Epithelial cell of esophagus (primary cell): ENCODE data around the gene NUTM1.
"Not testable (repeated sequence)": the region's sequence is repeated elsewhere in the genome, so short reads cannot be mapped to it uniquely, and the experiment has no call there.

Experiments used
- DNase-seq: peaks from one replicate; pipeline ENCODE4 v3.0.0; 2010; ENCODE audit warnings: low read depth
- H3K4me3 ChIP-seq: 2 replicates; pipeline ENCODE4 v1.5.1; 2011; ENCODE audit warnings: mild to moderate bottlenecking, low read length, control low read depth
- CTCF ChIP-seq: IDR thresholded peaks from 2 replicates; pipeline ENCODE4 v1.5.1; 2011; ENCODE audit warnings: low read depth, mild to moderate bottlenecking, low read length, control low read depth, inconsistent platforms; ENCODE audit not compliant: insufficient read depth; ENCODE audit errors: missing control alignments

The NUTM1 gene

DNA sequence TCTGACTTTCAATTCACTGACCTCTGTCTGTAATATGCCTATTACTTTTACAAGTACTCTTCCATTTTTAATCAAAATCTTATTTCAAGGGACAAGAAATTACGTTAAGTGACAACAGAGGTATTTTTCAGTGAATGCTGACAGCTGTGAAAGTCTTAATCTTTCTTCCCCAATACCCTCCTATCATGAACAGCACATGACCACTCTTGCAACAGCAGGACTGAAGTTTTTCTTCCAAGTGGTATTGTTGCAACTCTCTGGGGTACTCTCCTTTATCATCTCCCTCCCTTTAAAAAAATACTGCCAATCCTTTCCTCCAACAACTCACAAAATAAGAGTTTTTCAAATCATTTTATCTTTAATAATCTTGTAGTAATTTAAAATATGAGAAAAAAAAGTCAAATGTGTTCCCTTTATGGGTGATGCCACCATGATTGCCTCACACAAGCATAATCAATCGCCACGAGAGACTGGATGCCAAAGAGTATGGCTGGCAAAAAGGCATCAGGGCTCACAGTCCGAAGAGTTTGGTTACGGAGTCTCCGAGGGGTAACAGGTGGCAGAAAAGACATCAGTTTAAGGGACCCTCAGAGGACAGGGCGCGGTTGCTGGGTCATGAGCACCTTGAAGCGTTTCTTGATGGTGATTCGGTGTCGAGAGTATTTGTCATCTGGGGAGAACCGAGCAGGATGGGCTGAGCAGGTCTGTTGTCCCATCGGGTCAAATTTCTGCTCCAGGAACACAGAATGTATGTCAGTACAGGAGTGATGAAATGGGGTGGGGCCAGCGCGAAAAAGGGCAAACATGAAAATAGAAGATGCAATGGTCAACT is 1.5 kb upstream of the NUTM1 start:
- peak; percentile 7 for DNase-seq
- TF ChIP-seq CTCF: no peak
- H3K4me3 ChIP-seq: peak overlapping the region; percentile 94

- not testable (repeated sequence) for DNase-seq
- H3K4me3 ChIP-seq: peak overlapping the region; percentile 94
These were observed 840 bp upstream of the NUTM1 start for GRCh38 chr15:34342213-34342736.

DNA sequence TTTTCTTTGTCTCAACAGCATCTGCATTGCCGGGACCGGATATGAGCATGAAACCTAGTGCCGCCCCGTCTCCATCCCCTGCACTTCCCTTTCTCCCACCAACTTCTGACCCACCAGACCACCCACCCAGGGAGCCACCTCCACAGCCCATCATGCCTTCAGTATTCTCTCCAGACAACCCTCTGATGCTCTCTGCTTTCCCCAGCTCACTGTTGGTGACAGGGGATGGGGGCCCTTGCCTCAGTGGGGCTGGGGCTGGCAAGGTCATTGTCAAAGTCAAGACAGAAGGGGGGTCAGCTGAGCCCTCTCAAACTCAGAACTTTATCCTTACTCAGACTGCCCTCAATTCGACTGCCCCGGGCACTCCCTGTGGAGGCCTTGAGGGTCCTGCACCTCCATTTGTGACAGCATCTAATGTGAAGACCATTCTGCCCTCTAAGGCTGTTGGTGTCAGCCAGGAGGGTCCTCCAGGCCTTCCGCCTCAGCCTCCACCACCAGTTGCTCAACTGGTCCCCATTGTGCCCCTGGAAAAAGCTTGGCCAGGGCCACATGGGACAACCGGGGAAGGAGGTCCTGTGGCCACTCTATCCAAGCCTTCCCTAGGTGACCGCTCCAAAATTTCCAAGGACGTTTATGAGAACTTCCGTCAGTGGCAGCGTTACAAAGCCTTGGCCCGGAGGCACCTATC is 5.0 kb downstream of the NUTM1 start:
- no peak for TF ChIP-seq CTCF
- H3K4me3 ChIP-seq: no peak overlapping the region
- DNase-seq: no peak

GRCh38 chr15:34348735-34349300 is 5.7 kb downstream of the NUTM1 start:
- TF ChIP-seq CTCF: no peak
- no peak for DNase-seq
- no peak overlapping the region for H3K4me3 ChIP-seq

- TF ChIP-seq CTCF: no peak
These were observed 6.7 kb downstream of the NUTM1 start for GRCh38 chr15:34349769-34350168.

GRCh38 chr15:34352996-34353395 is 9.9 kb downstream of the NUTM1 start:
- not testable (repeated sequence) for DNase-seq, H3K4me3 ChIP-seq

More at GRCh38 chr15:34349769-34350168, 6.7 kb downstream of the NUTM1 start:
- DNase-seq: no peak
- no peak overlapping the region for H3K4me3 ChIP-seq

DNA sequence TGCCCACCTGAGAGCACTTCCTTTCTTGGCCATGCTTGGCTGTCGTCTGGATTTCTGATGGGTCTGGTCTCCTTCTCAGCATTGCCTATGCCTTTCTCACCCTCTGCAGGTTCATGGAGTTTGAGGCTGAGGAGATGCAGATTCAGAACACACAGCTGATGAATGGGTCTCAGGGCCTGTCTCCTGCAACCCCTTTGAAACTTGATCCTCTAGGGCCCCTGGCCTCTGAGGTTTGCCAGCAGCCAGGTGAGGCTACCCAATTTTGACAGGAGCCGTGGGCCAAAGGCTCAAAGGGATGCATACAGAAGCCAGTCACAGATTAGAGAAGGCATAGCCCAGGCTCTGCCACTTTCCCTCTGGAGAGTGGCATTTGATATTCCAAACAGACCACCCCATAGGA is 10.5 kb downstream of the NUTM1 start:
- no peak overlapping the region for H3K4me3 ChIP-seq
- no peak for DNase-seq
- TF ChIP-seq CTCF: no peak

- H3K4me3 ChIP-seq: no peak overlapping the region
- no peak for DNase-seq
- no peak for TF ChIP-seq CTCF
These were observed 11.2 kb downstream of the NUTM1 start for GRCh38 chr15:34354286-34354685.
